ENCODE results near the gene GFI1. TPM values are rescaled to one million over a fixed set of nuclear protein-coding genes. Genes with fewer than 3 reads are reported as not detected.

The GFI1 gene
- total and polyA plus RNA-seq, 2 of the 13 experiments (the other 11 are each of a cell fraction or from before 2014, with no cell fraction given), result 10.3 to 10.5 TPM

DNA sequence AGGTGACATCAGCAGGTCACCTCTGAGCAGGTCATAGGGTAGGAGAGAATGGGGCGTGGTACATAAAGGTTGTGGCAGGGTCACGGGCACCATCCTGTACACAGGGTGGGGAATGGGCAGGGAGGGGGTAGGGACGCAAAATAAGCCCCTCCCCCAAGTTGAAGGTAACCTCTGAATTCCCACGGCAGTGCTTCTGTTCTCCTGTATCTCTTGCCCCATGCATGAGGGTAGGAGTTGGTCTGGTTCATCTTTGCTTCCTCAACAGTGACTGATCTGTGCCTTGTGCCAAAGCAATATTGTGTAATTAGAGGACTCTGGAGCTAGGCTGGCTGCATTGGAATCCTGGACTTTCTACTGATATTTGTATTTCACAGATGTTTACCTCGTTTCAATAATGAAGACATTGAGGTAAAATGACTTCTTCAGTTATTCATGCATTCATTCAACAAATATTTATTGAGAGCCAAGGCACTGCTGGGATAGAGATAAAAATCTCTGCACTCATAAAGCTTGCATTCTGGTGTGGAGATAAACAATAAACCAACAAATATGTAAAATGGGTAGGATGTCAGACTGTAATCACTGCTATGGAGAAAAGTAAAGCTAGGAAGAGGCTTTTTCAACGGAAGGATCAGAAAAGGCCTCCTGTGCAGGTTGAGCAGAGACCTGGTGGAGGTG lies 18.4 kb upstream of the GFI1 start (continued):
- TF ChIP-seq, protein P1, sequence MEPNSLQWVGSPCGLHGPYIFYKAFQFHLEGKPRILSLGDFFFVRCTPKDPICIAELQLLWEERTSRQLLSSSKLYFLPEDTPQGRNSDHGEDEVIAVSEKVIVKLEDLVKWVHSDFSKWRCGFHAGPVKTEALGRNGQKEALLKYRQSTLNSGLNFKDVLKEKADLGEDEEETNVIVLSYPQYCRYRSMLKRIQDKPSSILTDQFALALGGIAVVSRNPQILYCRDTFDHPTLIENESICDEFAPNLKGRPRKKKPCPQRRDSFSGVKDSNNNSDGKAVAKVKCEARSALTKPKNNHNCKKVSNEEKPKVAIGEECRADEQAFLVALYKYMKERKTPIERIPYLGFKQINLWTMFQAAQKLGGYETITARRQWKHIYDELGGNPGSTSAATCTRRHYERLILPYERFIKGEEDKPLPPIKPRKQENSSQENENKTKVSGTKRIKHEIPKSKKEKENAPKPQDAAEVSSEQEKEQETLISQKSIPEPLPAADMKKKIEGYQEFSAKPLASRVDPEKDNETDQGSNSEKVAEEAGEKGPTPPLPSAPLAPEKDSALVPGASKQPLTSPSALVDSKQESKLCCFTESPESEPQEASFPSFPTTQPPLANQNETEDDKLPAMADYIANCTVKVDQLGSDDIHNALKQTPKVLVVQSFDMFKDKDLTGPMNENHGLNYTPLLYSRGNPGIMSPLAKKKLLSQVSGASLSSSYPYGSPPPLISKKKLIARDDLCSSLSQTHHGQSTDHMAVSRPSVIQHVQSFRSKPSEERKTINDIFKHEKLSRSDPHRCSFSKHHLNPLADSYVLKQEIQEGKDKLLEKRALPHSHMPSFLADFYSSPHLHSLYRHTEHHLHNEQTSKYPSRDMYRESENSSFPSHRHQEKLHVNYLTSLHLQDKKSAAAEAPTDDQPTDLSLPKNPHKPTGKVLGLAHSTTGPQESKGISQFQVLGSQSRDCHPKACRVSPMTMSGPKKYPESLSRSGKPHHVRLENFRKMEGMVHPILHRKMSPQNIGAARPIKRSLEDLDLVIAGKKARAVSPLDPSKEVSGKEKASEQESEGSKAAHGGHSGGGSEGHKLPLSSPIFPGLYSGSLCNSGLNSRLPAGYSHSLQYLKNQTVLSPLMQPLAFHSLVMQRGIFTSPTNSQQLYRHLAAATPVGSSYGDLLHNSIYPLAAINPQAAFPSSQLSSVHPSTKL (CRISPR knock-in tag; IDR thresholded peaks at IDR 0.05), result peak; percentile 82
- TF ChIP-seq SAFB2 (CRISPR knock-in tag; IDR thresholded peaks at IDR 0.05; ENCODE audit: borderline replicate concordance, low read depth), result no peak
- no peak for TF ChIP-seq ZNF776 (CRISPR knock-in tag; IDR thresholded peaks at IDR 0.05)
- TF ChIP-seq, protein P2, sequence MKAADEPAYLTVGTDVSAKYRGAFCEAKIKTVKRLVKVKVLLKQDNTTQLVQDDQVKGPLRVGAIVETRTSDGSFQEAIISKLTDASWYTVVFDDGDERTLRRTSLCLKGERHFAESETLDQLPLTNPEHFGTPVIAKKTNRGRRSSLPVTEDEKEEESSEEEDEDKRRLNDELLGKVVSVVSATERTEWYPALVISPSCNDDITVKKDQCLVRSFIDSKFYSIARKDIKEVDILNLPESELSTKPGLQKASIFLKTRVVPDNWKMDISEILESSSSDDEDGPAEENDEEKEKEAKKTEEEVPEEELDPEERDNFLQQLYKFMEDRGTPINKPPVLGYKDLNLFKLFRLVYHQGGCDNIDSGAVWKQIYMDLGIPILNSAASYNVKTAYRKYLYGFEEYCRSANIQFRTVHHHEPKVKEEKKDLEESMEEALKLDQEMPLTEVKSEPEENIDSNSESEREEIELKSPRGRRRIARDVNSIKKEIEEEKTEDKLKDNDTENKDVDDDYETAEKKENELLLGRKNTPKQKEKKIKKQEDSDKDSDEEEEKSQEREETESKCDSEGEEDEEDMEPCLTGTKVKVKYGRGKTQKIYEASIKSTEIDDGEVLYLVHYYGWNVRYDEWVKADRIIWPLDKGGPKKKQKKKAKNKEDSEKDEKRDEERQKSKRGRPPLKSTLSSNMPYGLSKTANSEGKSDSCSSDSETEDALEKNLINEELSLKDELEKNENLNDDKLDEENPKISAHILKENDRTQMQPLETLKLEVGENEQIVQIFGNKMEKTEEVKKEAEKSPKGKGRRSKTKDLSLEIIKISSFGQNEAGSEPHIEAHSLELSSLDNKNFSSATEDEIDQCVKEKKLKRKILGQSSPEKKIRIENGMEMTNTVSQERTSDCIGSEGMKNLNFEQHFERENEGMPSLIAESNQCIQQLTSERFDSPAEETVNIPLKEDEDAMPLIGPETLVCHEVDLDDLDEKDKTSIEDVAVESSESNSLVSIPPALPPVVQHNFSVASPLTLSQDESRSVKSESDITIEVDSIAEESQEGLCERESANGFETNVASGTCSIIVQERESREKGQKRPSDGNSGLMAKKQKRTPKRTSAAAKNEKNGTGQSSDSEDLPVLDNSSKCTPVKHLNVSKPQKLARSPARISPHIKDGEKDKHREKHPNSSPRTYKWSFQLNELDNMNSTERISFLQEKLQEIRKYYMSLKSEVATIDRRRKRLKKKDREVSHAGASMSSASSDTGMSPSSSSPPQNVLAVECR (CRISPR knock-in tag; IDR thresholded peaks at IDR 0.05; ENCODE audit: borderline replicate concordance), result peak; percentile 36; the same call in 1 of the 2 replicates
- no peak for TF ChIP-seq ZNF446 (CRISPR knock-in tag; IDR thresholded peaks at IDR 0.05)
- TF ChIP-seq, protein P3, sequence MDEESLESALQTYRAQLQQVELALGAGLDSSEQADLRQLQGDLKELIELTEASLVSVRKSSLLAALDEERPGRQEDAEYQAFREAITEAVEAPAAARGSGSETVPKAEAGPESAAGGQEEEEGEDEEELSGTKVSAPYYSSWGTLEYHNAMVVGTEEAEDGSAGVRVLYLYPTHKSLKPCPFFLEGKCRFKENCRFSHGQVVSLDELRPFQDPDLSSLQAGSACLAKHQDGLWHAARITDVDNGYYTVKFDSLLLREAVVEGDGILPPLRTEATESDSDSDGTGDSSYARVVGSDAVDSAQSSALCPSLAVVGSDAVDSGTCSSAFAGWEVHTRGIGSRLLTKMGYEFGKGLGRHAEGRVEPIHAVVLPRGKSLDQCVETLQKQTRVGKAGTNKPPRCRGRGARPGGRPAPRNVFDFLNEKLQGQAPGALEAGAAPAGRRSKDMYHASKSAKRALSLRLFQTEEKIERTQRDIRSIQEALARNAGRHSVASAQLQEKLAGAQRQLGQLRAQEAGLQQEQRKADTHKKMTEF (CRISPR knock-in tag; IDR thresholded peaks at IDR 0.05), result peak; percentile 41; the same call in 1 of the 2 replicates
- TF ChIP-seq, protein P4, sequence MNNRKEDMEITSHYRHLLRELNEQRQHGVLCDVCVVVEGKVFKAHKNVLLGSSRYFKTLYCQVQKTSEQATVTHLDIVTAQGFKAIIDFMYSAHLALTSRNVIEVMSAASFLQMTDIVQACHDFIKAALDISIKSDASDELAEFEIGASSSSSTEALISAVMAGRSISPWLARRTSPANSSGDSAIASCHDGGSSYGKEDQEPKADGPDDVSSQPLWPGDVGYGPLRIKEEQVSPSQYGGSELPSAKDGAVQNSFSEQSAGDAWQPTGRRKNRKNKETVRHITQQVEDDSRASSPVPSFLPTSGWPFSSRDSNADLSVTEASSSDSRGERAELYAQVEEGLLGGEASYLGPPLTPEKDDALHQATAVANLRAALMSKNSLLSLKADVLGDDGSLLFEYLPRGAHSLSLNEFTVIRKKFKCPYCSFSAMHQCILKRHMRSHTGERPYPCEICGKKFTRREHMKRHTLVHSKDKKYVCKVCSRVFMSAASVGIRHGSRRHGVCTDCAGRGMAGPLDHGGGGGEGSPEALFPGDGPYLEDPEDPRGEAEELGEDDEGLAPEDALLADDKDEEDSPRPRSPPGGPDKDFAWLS (CRISPR knock-in tag; IDR thresholded peaks at IDR 0.05; ENCODE audit: borderline replicate concordance), result no peak
- TF ChIP-seq, protein P5, sequence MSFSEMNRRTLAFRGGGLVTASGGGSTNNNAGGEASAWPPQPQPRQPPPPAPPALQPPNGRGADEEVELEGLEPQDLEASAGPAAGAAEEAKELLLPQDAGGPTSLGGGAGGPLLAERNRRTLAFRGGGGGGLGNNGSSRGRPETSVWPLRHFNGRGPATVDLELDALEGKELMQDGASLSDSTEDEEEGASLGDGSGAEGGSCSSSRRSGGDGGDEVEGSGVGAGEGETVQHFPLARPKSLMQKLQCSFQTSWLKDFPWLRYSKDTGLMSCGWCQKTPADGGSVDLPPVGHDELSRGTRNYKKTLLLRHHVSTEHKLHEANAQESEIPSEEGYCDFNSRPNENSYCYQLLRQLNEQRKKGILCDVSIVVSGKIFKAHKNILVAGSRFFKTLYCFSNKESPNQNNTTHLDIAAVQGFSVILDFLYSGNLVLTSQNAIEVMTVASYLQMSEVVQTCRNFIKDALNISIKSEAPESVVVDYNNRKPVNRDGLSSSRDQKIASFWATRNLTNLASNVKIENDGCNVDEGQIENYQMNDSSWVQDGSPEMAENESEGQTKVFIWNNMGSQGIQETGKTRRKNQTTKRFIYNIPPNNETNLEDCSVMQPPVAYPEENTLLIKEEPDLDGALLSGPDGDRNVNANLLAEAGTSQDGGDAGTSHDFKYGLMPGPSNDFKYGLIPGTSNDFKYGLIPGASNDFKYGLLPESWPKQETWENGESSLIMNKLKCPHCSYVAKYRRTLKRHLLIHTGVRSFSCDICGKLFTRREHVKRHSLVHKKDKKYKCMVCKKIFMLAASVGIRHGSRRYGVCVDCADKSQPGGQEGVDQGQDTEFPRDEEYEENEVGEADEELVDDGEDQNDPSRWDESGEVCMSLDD (CRISPR knock-in tag; IDR thresholded peaks at IDR 0.05; ENCODE audit: borderline replicate concordance), result no peak
- peak; percentile 91 for TF ChIP-seq HNF4A (CRISPR knock-in tag; IDR thresholded peaks at IDR 0.05)
- TF ChIP-seq FOXK1 (CRISPR knock-in tag; IDR thresholded peaks at IDR 0.05; ENCODE audit: borderline replicate concordance, low read depth), result no peak
- TF ChIP-seq SP5 (CRISPR knock-in tag; IDR thresholded peaks at IDR 0.05; ENCODE audit: borderline replicate concordance, low read depth), result peak; percentile 87
- TF ChIP-seq, protein P6, sequence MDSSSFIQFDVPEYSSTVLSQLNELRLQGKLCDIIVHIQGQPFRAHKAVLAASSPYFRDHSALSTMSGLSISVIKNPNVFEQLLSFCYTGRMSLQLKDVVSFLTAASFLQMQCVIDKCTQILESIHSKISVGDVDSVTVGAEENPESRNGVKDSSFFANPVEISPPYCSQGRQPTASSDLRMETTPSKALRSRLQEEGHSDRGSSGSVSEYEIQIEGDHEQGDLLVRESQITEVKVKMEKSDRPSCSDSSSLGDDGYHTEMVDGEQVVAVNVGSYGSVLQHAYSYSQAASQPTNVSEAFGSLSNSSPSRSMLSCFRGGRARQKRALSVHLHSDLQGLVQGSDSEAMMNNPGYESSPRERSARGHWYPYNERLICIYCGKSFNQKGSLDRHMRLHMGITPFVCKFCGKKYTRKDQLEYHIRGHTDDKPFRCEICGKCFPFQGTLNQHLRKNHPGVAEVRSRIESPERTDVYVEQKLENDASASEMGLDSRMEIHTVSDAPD (CRISPR knock-in tag; IDR thresholded peaks at IDR 0.05), result peak; percentile 87

All from HepG2 (cell line).